MCF 10A (cell line): ENCODE measurements around the gene SLC26A4. TPM values are rescaled to one million over a fixed set of nuclear protein-coding genes. Genes with fewer than 3 reads are reported as not detected.
A peak's percentile ranks its signal among the peaks of the same experiment; 100 is the strongest.

Source experiments
- BruUV-seq: library from RNA; stranded (reverse); fragments of 400-500 nt; replicated peaks from 2 replicates; lab custom pipeline; 2021; lab: Mats Ljungman, UMichigan
- CTCF ChIA-PET: fragments of 300-600 bp; sonication (Branson Sonifier 250); formaldehyde crosslinking; extraction: SDS; loops from one replicate; lab custom pipeline; 2021; ENCODE audit warnings: antibody characterized with exemption, inconsistent platforms; lab: Yijun Ruan, JAX
- POLR2A ChIA-PET: fragments of 300-600, 350-650 bp; sonication (Branson Sonifier 250); formaldehyde crosslinking; extraction: SDS; loops from one replicate; lab custom pipeline; 2020; ENCODE audit warnings: antibody characterized with exemption, inconsistent platforms; lab: Yijun Ruan, JAX
- DNase-seq: peaks from one replicate; pipeline ENCODE4 v3.0.0-alpha.2; 2018; ENCODE audit not compliant: unreplicated experiment
- H3K27ac Mint-ChIP-seq: one replicate; pipeline ENCODE4 v1.8.0; 2022; ENCODE audit warnings: mild to moderate bottlenecking, low read depth, mixed read lengths; ENCODE audit not compliant: unreplicated experiment
- H3K27me3 Mint-ChIP-seq: one replicate; pipeline ENCODE4 v1.8.0; 2022; ENCODE audit warnings: mixed read lengths; ENCODE audit not compliant: insufficient read depth, unreplicated experiment
- H3K36me3 Mint-ChIP-seq: one replicate; pipeline ENCODE4 v1.8.0; 2022; ENCODE audit warnings: mild to moderate bottlenecking, moderate library complexity, mixed read lengths; ENCODE audit not compliant: insufficient read depth, unreplicated experiment
- H3K4me1 Mint-ChIP-seq: one replicate; pipeline ENCODE4 v1.8.0; 2022; ENCODE audit warnings: mixed read lengths; ENCODE audit not compliant: insufficient read depth, unreplicated experiment
- H3K4me3 Mint-ChIP-seq: one replicate; pipeline ENCODE4 v1.8.0; 2022; ENCODE audit warnings: mild to moderate bottlenecking, moderate library complexity, mixed read lengths; ENCODE audit not compliant: unreplicated experiment
- H3K9me3 Mint-ChIP-seq: one replicate; pipeline ENCODE4 v1.8.0; 2022; ENCODE audit warnings: mixed read lengths; ENCODE audit not compliant: unreplicated experiment
- intact Hi-C: fragments of 100-400 bp; cut with micrococcal nuclease; formaldehyde crosslinking; loops from 2 replicates; pipeline ENCODE4 v1.14.1; 2022
- total RNA-seq: library from RNA; stranded (reverse); gene quantifications from 2 replicates; pipeline ENCODE4 v1.2.3, GENCODE V29; 2022
- TF ChIP-seq, protein P1 (sequence below): fragments of 200-600 bp; IDR thresholded peaks from one replicate; pipeline ENCODE4 v1.8.0; 2022; ENCODE audit warnings: antibody characterized with exemption, mild to moderate bottlenecking; ENCODE audit not compliant: unreplicated experiment

SLC26A4 gene
- total RNA-seq, 1 experiment from 2014 or later = 0.21 TPM

DNA sequence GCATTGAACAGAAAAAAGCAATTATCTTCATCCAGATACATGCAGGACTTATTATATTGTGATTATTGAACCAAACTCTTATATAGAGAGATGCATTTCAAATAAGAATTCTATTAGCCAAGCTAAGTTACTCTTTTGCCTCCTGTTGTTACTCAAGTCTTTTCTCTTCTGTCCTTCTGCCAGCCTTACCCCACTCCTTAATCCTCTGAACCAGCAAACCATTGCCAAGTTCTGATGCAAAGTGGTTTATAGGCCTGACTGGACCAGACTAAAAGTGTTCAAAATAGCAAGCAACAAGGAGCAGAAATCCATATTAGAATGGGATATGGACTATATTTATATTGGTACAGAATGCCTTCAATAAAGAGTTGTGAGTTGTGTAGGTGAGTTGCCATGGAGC is 2.2 kb upstream of the SLC26A4 start:
- DNase-seq = peak; percentile 14
- no peaks in the 10 kb centered on the region for H3K36me3 Mint-ChIP-seq
- H3K27ac Mint-ChIP-seq = no peak overlapping the region
- intact Hi-C loops = no loop called here
- CTCF ChIA-PET = no interaction called here
- H3K4me1 Mint-ChIP-seq = peaks cover 23% of the 10 kb centered on the region
- no peak overlapping the region for H3K4me3 Mint-ChIP-seq
- TF ChIP-seq, protein P1, sequence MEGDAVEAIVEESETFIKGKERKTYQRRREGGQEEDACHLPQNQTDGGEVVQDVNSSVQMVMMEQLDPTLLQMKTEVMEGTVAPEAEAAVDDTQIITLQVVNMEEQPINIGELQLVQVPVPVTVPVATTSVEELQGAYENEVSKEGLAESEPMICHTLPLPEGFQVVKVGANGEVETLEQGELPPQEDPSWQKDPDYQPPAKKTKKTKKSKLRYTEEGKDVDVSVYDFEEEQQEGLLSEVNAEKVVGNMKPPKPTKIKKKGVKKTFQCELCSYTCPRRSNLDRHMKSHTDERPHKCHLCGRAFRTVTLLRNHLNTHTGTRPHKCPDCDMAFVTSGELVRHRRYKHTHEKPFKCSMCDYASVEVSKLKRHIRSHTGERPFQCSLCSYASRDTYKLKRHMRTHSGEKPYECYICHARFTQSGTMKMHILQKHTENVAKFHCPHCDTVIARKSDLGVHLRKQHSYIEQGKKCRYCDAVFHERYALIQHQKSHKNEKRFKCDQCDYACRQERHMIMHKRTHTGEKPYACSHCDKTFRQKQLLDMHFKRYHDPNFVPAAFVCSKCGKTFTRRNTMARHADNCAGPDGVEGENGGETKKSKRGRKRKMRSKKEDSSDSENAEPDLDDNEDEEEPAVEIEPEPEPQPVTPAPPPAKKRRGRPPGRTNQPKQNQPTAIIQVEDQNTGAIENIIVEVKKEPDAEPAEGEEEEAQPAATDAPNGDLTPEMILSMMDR = no peak
- no peaks in the 10 kb centered on the region for H3K9me3 Mint-ChIP-seq
- BruUV-seq = no TSS peak
- no peaks in the 10 kb centered on the region for H3K27me3 Mint-ChIP-seq
- POLR2A ChIA-PET = no interaction called here

GRCh38 chr7:107659666-107660065 is 962 bp upstream of the SLC26A4 start:
- Mint-ChIP-seq H3K4me1 (peaks cover 23% of the 10 kb centered on the region), H3K27me3 (no peaks in the 10 kb centered on the region), H3K27ac (no peak overlapping the region), H3K9me3 (no peaks in the 10 kb centered on the region), H3K4me3 (no peak overlapping the region), H3K36me3 (no peaks in the 10 kb centered on the region)
- intact Hi-C loops = no loop called here
- DNase-seq = peak; percentile 74
- ChIA-PET CTCF (interaction anchor here (0.7 to 1.2 kb wide), 2 partner anchors 196 to 219 kb away, joined by 3 to 4 read pairs; no protein-coding TSS in a partner anchor), POLR2A (no interaction called here)
- TF ChIP-seq, protein P1 = no peak
- no TSS peak for BruUV-seq

DNA sequence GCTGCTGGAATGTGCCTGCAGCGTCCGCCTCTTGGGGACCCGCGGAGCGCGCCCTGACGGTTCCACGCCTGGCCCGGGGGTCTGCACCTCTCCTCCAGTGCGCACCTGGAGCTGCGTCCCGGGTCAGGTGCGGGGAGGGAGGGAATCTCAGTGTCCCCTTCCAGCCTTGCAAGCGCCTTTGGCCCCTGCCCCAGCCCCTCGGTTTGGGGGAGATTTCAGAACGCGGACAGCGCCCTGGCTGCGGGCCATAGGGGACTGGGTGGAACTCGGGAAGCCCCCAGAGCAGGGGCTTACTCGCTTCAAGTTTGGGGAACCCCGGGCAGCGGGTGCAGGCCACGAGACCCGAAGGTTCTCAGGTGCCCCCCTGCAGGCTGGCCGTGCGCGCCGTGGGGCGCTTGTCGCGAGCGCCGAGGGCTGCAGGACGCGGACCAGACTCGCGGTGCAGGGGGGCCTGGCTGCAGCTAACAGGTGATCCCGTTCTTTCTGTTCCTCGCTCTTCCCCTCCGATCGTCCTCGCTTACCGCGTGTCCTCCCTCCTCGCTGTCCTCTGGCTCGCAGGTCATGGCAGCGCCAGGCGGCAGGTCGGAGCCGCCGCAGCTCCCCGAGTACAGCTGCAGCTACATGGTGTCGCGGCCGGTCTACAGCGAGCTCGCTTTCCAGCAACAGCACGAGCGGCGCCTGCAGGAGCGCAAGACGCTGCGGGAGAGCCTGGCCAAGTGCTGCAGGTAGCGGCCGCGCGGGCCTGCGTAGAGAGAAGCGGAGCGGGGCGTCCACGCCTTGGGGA is 645 bp downstream of the SLC26A4 start:
- DNase-seq = peak; percentile 15
- ChIA-PET CTCF (interaction anchor here (0.7 kb wide), 1 partner anchor 62 kb away, joined by 4 read pairs; no protein-coding TSS in a partner anchor), POLR2A (interaction anchor here (1.3 kb wide), 1 partner anchor 20 kb away, joined by 4 read pairs; no protein-coding TSS in a partner anchor)
- no TSS peak for BruUV-seq
- TF ChIP-seq, protein P1 = no peak
- Mint-ChIP-seq H3K4me1 (peaks cover 23% of the 10 kb centered on the region), H3K27me3 (no peaks in the 10 kb centered on the region), H3K36me3 (no peaks in the 10 kb centered on the region), H3K27ac (no peak overlapping the region), H3K4me3 (peak overlapping the region; percentile 69), H3K9me3 (no peaks in the 10 kb centered on the region)
- intact Hi-C loops = no loop called here

DNA sequence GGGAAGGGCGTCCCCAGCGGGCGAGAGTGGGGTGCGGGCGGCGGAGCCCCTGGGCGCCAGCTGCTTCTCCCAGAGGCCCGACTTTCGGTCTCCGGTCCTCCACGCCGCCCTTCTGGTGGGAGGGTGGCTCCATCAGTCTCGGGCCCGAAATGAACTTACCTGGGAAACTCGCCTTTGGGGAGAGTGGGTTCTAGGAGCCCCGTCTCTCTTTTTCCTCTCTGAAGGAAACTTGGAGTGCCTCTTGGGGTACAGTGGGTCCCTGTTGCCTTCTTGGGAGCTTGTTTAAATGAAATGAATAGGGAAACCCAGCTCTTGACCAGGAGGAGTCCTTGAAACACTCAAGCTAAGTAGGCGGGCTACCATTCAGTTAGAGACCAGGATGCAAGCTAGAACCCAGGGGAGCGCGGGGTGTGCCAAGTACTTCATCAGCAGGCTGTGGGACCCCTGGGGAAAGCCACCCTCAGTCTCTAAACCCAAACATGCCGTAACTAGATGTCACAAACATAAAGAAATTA is 1.3 kb downstream of the SLC26A4 start:
- CTCF ChIA-PET = interaction anchor here (0.7 kb wide), 1 partner anchor 61 kb away, joined by 4 read pairs; no protein-coding TSS in a partner anchor
- peaks cover 23% of the 10 kb centered on the region for H3K4me1 Mint-ChIP-seq
- POLR2A ChIA-PET = interaction anchor here (1.3 kb wide), 1 partner anchor 20 kb away, joined by 4 read pairs; no protein-coding TSS in a partner anchor
- H3K27me3 Mint-ChIP-seq = no peaks in the 10 kb centered on the region
- DNase-seq = no peak
- H3K9me3 Mint-ChIP-seq = no peaks in the 10 kb centered on the region
- H3K4me3 Mint-ChIP-seq = peak overlapping the region; percentile 69
- no TSS peak for BruUV-seq
- no peak overlapping the region for H3K27ac Mint-ChIP-seq
- H3K36me3 Mint-ChIP-seq = no peaks in the 10 kb centered on the region
- intact Hi-C loops = no loop called here
- TF ChIP-seq, protein P1 = no peak
